GM18951 (cell line): ENCODE results near the gene LMAN1.

ENCODE experiments used
- POLR2A ChIP-seq: IDR thresholded peaks from 4 replicates; pipeline ENCODE4 v1.6.1; 2011; ENCODE audit warnings: mild to moderate bottlenecking; ENCODE audit not compliant: insufficient read length, insufficient read depth; ENCODE audit errors: extremely low read depth
- in situ Hi-C: fragments of 300-500 bp; cut with MboI; formaldehyde crosslinking; loops from one replicate; pipeline ENCODE4 v1.12.0; 2022; ENCODE audit warnings: low sequenced_read_pairs, mixed read lengths, inconsistent platforms; ENCODE audit not compliant: unreplicated experiment

The LMAN1 gene

GRCh38 chr18:59308248-59308937 lies 50.7 kb downstream of the LMAN1 start:
- no peak for TF ChIP-seq POLR2A
- in situ Hi-C loops, result loop anchor here (10.0 kb wide), 1 partner anchor 86 kb away; no protein-coding TSS in a partner anchor

GRCh38 chr18:59306640-59307039 lies 52.4 kb downstream of the LMAN1 start:
- in situ Hi-C loops, result loop anchor here (10.0 kb wide), 1 partner anchor 88 kb away; no protein-coding TSS in a partner anchor
- no peak for TF ChIP-seq POLR2A

- in situ Hi-C loops, result loop anchor here (10.0 kb wide), 1 partner anchor 90 kb away; no protein-coding TSS in a partner anchor
- no peak for TF ChIP-seq POLR2A
Measured at GRCh38 chr18:59305295-59305694, 53.8 kb downstream of the LMAN1 start.

GRCh38 chr18:59303656-59304195 lies 55.3 kb downstream of the LMAN1 start:
- in situ Hi-C loops, result loop anchor here (10.0 kb wide), 1 partner anchor 91 kb away; no protein-coding TSS in a partner anchor
- no peak for TF ChIP-seq POLR2A

GRCh38 chr18:59303006-59303405 lies 56.1 kb downstream of the LMAN1 start:
- no peak for TF ChIP-seq POLR2A
- in situ Hi-C loops, result loop anchor here (10.0 kb wide), 1 partner anchor 92 kb away; no protein-coding TSS in a partner anchor

GRCh38 chr18:59301929-59302328 lies 57.1 kb downstream of the LMAN1 start:
- no peak for TF ChIP-seq POLR2A
- in situ Hi-C loops, result loop anchor here (10.0 kb wide), 1 partner anchor 93 kb away; no protein-coding TSS in a partner anchor

- no peak for TF ChIP-seq POLR2A
- in situ Hi-C loops, result loop anchor here (10.0 kb wide), 1 partner anchor 94 kb away; no protein-coding TSS in a partner anchor
Measured at GRCh38 chr18:59300676-59301285, 58.3 kb downstream of the LMAN1 start.

- in situ Hi-C loops, result no loop called here
- no peak for TF ChIP-seq POLR2A
Measured at GRCh38 chr18:59298871-59299270, 60.2 kb downstream of the LMAN1 start.

- no peak for TF ChIP-seq POLR2A
- in situ Hi-C loops, result no loop called here
Measured at GRCh38 chr18:59293317-59293716, 65.7 kb downstream of the LMAN1 start.

GRCh38 chr18:59286341-59286740 lies 72.7 kb downstream of the LMAN1 start:
- no peak for TF ChIP-seq POLR2A
- in situ Hi-C loops, result no loop called here

GRCh38 chr18:59282341-59282740 lies 76.7 kb downstream of the LMAN1 start:
- TF ChIP-seq POLR2A, result no peak
- in situ Hi-C loops, result no loop called here

- in situ Hi-C loops, result no loop called here
- no peak for TF ChIP-seq POLR2A
Measured at GRCh38 chr18:59279722-59280121, 79.3 kb downstream of the LMAN1 start.

- in situ Hi-C loops, result no loop called here
- no peak for TF ChIP-seq POLR2A
Measured at GRCh38 chr18:59279193-59279592, 79.9 kb downstream of the LMAN1 start.
